Left forelimb (tissue), 1 donor: Measurements from ENCODE around the gene DYSF.

Experiments used
- DNase-seq: peaks from one replicate; pipeline ENCODE4 v3.0.0-alpha.2; 2018; ENCODE audit warnings: low spot score

Gene DYSF

GRCh38 chr2:71602581-71602980 lies 149.2 kb downstream of the DYSF start:
- DNase-seq = peak; percentile 37

GRCh38 chr2:71603311-71603811 lies 150.0 kb downstream of the DYSF start:
- peak; percentile 73 for DNase-seq

- DNase-seq = peak; percentile 56
Observed at GRCh38 chr2:71603851-71604725, 150.7 kb downstream of the DYSF start.

- peak; percentile 58 for DNase-seq
Observed at GRCh38 chr2:71604726-71605120, 151.4 kb downstream of the DYSF start.

GRCh38 chr2:71605173-71605641 lies 151.8 kb downstream of the DYSF start:
- peak; percentile 63 for DNase-seq

GRCh38 chr2:71605781-71606241 lies 152.4 kb downstream of the DYSF start:
- peak; percentile 62 for DNase-seq

- peak; percentile 57 for DNase-seq
Observed at GRCh38 chr2:71606244-71606643, 152.9 kb downstream of the DYSF start.

GRCh38 chr2:71607151-71607889 lies 154.0 kb downstream of the DYSF start:
- peak; percentile 26 for DNase-seq

GRCh38 chr2:71608034-71608433 lies 154.7 kb downstream of the DYSF start:
- DNase-seq = peak; percentile 44

GRCh38 chr2:71608441-71608840 lies 155.1 kb downstream of the DYSF start:
- peak; percentile 53 for DNase-seq

GRCh38 chr2:71609029-71609428 lies 155.7 kb downstream of the DYSF start:
- DNase-seq = peak; percentile 34

GRCh38 chr2:71609441-71609840 lies 156.1 kb downstream of the DYSF start:
- DNase-seq = no peak

- DNase-seq = no peak
Observed at GRCh38 chr2:71609958-71610357, 156.6 kb downstream of the DYSF start.

GRCh38 chr2:71610671-71611070 lies 157.3 kb downstream of the DYSF start:
- DNase-seq = peak; percentile 57

GRCh38 chr2:71611247-71611646 lies 157.9 kb downstream of the DYSF start:
- DNase-seq = peak; percentile 61

- DNase-seq = peak; percentile 58
Observed at GRCh38 chr2:71611781-71612527, 158.6 kb downstream of the DYSF start.

GRCh38 chr2:71612581-71613402 lies 159.4 kb downstream of the DYSF start:
- peak; percentile 51 for DNase-seq

GRCh38 chr2:71613403-71613952 lies 160.1 kb downstream of the DYSF start:
- DNase-seq = peak; percentile 62

GRCh38 chr2:71613953-71614925 lies 160.9 kb downstream of the DYSF start:
- peak; percentile 50 for DNase-seq
